ENCODE data around the gene STPG3. TPM values are rescaled to one million over a fixed set of nuclear protein-coding genes. Genes with fewer than 3 reads are reported as not detected.

STPG3 gene
- total RNA-seq, 1 donor from 2014 or later = 0.18 TPM

- no peaks in the 10 kb centered on the region for H3K9me3 Mint-ChIP-seq
Measured at GRCh38 chr9:137264067-137264466, 13.0 kb downstream of the STPG3 start.

GRCh38 chr9:137265496-137266161 is 14.5 kb downstream of the STPG3 start:
- Mint-ChIP-seq H3K27ac (no peak overlapping the region), H3K36me3 (peaks cover 17% of the 10 kb centered on the region), H3K4me1 (no peaks in the 10 kb centered on the region), H3K9me3 (no peaks in the 10 kb centered on the region), H3K27me3 (ENCODE audit: low read depth) (no peaks in the 10 kb centered on the region), H3K4me3 (no peak overlapping the region)
- DNase-seq (ENCODE audit: low spot score in 2 of 2, unreplicated experiment in 2 of 2) = no peak
- TF ChIP-seq CTCF (IDR thresholded peaks at IDR 0.05; ENCODE audit: unreplicated experiment) = no peak

More at GRCh38 chr9:137264067-137264466, 13.0 kb downstream of the STPG3 start:
- Mint-ChIP-seq H3K27me3 (ENCODE audit: low read depth) (no peaks in the 10 kb centered on the region), H3K36me3 (peaks cover 10% of the 10 kb centered on the region), H3K4me1 (no peaks in the 10 kb centered on the region), H3K27ac (no peak overlapping the region), H3K4me3 (no peak overlapping the region)
- DNase-seq (ENCODE audit: low spot score in 2 of 2, unreplicated experiment in 2 of 2) = no peak
- TF ChIP-seq CTCF (IDR thresholded peaks at IDR 0.05; ENCODE audit: unreplicated experiment) = no peak

- Mint-ChIP-seq H3K36me3 (peaks cover 17% of the 10 kb centered on the region), H3K4me1 (no peaks in the 10 kb centered on the region), H3K27me3 (ENCODE audit: low read depth) (no peaks in the 10 kb centered on the region), H3K4me3 (no peak overlapping the region), H3K27ac (no peak overlapping the region), H3K9me3 (no peaks in the 10 kb centered on the region)
- TF ChIP-seq CTCF (IDR thresholded peaks at IDR 0.05; ENCODE audit: unreplicated experiment) = no peak
- no peak for DNase-seq (ENCODE audit: low spot score in 2 of 2, unreplicated experiment in 2 of 2)
Measured at GRCh38 chr9:137266162-137266527, 15.1 kb downstream of the STPG3 start.

- Mint-ChIP-seq H3K4me1 (no peaks in the 10 kb centered on the region), H3K27ac (no peak overlapping the region), H3K4me3 (no peak overlapping the region), H3K36me3 (peaks cover 15% of the 10 kb centered on the region), H3K9me3 (no peaks in the 10 kb centered on the region), H3K27me3 (ENCODE audit: low read depth) (no peaks in the 10 kb centered on the region)
- TF ChIP-seq CTCF (IDR thresholded peaks at IDR 0.05; ENCODE audit: unreplicated experiment) = no peak
- DNase-seq (ENCODE audit: low spot score in 2 of 2, unreplicated experiment in 2 of 2) = no peak
Measured at GRCh38 chr9:137266585-137267453, 15.7 kb downstream of the STPG3 start.

- Mint-ChIP-seq H3K4me3 (no peak overlapping the region), H3K36me3 (peaks cover 14% of the 10 kb centered on the region), H3K4me1 (no peaks in the 10 kb centered on the region)
Measured at GRCh38 chr9:137267933-137268355, 16.9 kb downstream of the STPG3 start.

More at GRCh38 chr9:137267933-137268355, 16.9 kb downstream of the STPG3 start:
- no peaks in the 10 kb centered on the region for H3K27me3 Mint-ChIP-seq (ENCODE audit: low read depth)
- H3K9me3 Mint-ChIP-seq = no peaks in the 10 kb centered on the region
- TF ChIP-seq CTCF (IDR thresholded peaks at IDR 0.05; ENCODE audit: unreplicated experiment) = no peak
- no peak for DNase-seq (ENCODE audit: low spot score in 2 of 2, unreplicated experiment in 2 of 2)
- H3K27ac Mint-ChIP-seq = no peak overlapping the region
